Measurements from ENCODE around the gene DOCK2. TPM values are rescaled to one million over a fixed set of nuclear protein-coding genes. Genes with fewer than 3 reads are reported as not detected.

The DOCK2 gene
- total RNA-seq, 1 experiment from 2014 or later: 4.6 TPM

GRCh38 chr5:169772688-169773087, 135.6 kb downstream of the DOCK2 start:
- TF ChIP-seq IRF1 (CRISPR knock-in tag; IDR thresholded peaks at IDR 0.05) (no peak), EMX1 (CRISPR knock-in tag; IDR thresholded peaks at IDR 0.05) (no peak), AR (CRISPR knock-in tag; IDR thresholded peaks at IDR 0.05) (no peak), ZNF416 (CRISPR knock-in tag; IDR thresholded peaks at IDR 0.05) (no peak), MLX (CRISPR knock-in tag; IDR thresholded peaks at IDR 0.05) (no peak), SMAD3 (CRISPR knock-in tag; IDR thresholded peaks at IDR 0.05; ENCODE audit: borderline replicate concordance) (no peak)
- H3K9me3 Mint-ChIP-seq: no peaks in the 10 kb centered on the region
- no peaks in the 10 kb centered on the region for H3K27me3 Mint-ChIP-seq (ENCODE audit: low read depth)
- no peak overlapping the region for H3K4me3 Mint-ChIP-seq
- no peak for ATAC-seq
- no peak for DNase-seq (ENCODE audit: low spot score)
- POLR2A ChIA-PET: no interaction called here
- H3K36me3 Mint-ChIP-seq: no peaks in the 10 kb centered on the region
- H3K27ac Mint-ChIP-seq: no peak overlapping the region
- CTCF ChIA-PET: no interaction called here
- H3K4me1 Mint-ChIP-seq: peaks cover 29% of the 10 kb centered on the region

GRCh38 chr5:169777159-169777558, 140.1 kb downstream of the DOCK2 start:
- H3K27ac Mint-ChIP-seq: 0 out of 2 replicates have a peak overlapping the region, but pooled peaks have one; percentile 6
- ATAC-seq: peak; percentile 70
- H3K9me3 Mint-ChIP-seq: no peaks in the 10 kb centered on the region
- H3K27me3 Mint-ChIP-seq (ENCODE audit: low read depth): no peaks in the 10 kb centered on the region
- TF ChIP-seq USF1 (CRISPR knock-in tag; IDR thresholded peaks at IDR 0.05) (no peak), ZNF121 (CRISPR knock-in tag; IDR thresholded peaks at IDR 0.05) (no peak), PRRX2 (CRISPR knock-in tag; IDR thresholded peaks at IDR 0.05) (no peak), JAZF1 (CRISPR knock-in tag; IDR thresholded peaks at IDR 0.05) (no peak), CTCF (IDR thresholded peaks at IDR 0.05) (no peak), RORB (CRISPR knock-in tag; IDR thresholded peaks at IDR 0.05) (no peak), HMGA2 (CRISPR knock-in tag; IDR thresholded peaks at IDR 0.05) (no peak), CDX4 (CRISPR knock-in tag; IDR thresholded peaks at IDR 0.05; ENCODE audit: borderline replicate concordance) (no peak), E2F1 (CRISPR knock-in tag; IDR thresholded peaks at IDR 0.05) (no peak), TEAD4 (CRISPR knock-in tag; IDR thresholded peaks at IDR 0.05) (no peak)
- no peak overlapping the region for H3K4me3 Mint-ChIP-seq
- no peaks in the 10 kb centered on the region for H3K36me3 Mint-ChIP-seq
- no peak for DNase-seq (ENCODE audit: low spot score)
- ChIA-PET CTCF (no interaction called here), POLR2A (no interaction called here)
- peaks cover 15% of the 10 kb centered on the region for H3K4me1 Mint-ChIP-seq

All from WTC11 (cell line).